Jurkat, Clone E6-1 (cell line): ENCODE results near the gene SPNS1. TPM values are rescaled to one million over a fixed set of nuclear protein-coding genes. Genes with fewer than 3 reads are reported as not detected.
"Not testable (repeated sequence)": the region's sequence is repeated elsewhere in the genome, so short reads cannot be mapped to it uniquely, and the experiment has no call there.

ENCODE experiments used
- DNase-seq: peaks from one replicate; pipeline ENCODE4 v3.0.0-alpha.2; 2011; ENCODE audit warnings: low read depth, low spot score
- H3K4me3 ChIP-seq: 2 replicates; pipeline ENCODE4 v1.5.1; 2011; ENCODE audit warnings: mild to moderate bottlenecking, low read length, control low read depth, moderate library complexity
- polyA plus RNA-seq: library from polyadenylated mRNA; unstranded; fragments of >200 nt; gene quantifications from one replicate; pipeline ENCODE4 v1.2.1, GENCODE V29; 2012; ENCODE audit warnings: missing spikeins; ENCODE audit not compliant: insufficient read length, insufficient read depth

SPNS1 gene
- 36.3 TPM for polyA plus RNA-seq

DNA sequence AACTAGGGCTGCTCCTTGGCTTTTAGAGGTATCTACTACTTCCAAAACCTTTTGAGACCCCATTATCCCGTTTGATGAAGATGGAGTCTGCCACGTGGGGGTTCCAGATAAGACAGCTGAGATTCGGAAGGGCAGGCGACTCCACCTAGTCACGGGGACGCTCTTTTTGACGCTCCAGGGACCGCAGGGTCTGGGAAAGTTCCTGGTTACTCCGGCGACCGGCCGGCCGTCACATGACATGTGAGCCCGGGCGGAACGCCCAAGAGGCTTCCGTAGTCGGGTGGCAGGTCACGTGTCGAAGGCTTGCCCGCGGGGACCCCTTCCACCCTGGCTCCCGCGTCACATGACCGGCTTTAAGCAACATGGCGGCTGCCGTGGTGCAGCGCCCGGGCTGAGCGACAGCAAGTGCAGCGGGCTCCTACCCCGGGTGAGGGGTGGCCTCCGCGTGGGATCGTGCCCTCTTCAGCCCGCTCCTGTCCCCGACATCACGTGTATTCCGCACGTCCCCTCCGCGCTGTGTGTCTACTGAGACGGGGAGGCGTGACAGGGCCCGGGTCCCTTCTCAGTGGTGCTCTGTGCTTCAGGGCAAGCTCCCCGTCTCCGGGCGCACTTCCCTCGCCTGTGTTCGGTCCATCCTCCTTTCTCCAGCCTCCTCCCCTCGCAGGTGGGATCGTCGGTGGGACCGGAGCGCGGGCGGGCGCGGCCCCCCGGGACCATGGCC lies at the start of gene SPNS1:
Gene SPNS1, plus strand, starts transcription at position 342 of the 721 bp plus-strand sequence. Its CDS starts 374 bp downstream, at position 716.
- peak within 1 kb of the TSS; percentile 97 for H3K4me3 ChIP-seq
- peak; percentile 89 for DNase-seq

GRCh38 chr16:28925386-28926228 lies 49.0 kb upstream of the SPNS1 start:
- peak; percentile 82 for DNase-seq
- peak overlapping the region; percentile 83 for H3K4me3 ChIP-seq

GRCh38 chr16:28926284-28926683 lies 48.3 kb upstream of the SPNS1 start:
- DNase-seq, H3K4me3 ChIP-seq: not testable (repeated sequence)

DNA sequence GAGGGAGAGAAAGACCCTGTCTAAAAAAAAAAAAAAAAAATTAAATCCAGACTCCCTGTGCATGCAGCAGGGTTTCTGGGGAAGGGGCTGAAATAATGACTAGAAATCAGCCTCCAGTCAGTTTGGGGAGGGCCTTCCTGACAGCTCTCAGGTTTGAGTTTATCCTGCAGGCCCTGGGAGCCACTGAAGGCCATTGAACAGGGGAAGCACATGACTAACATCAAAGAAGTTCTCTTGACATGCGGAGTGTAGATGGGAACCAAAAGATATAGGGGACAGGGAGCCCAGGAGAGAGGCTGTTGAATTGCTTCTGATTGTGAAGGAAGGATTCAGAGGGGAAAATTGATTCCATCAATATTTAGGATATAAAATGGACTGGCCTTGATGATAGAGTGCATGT lies 46.8 kb upstream of the SPNS1 start:
- no peak overlapping the region for H3K4me3 ChIP-seq
- no peak for DNase-seq

DNA sequence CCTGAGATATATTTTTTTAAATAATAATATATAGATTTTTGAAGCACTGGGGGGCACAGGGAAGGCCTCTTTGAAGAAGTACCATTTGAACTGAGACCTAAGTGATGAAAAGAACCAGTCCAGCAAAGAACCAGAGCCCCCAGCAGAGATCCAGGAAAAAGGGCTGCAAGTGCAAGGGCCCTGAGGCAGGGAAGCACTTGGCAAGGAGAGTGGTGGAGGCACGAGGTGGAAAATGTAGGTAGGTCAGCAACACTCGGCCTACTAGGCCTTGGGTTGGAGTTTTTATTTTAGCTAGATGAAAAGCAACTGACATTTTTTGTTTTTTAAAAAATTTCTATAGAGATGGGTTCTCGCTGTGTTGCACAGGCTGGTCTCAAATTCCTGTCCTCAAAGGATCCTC lies 44.4 kb upstream of the SPNS1 start:
- DNase-seq = no peak

GRCh38 chr16:28930652-28931051 lies 43.9 kb upstream of the SPNS1 start:
- no peak for DNase-seq
- no peak overlapping the region for H3K4me3 ChIP-seq

More for the DNA sequence above, 44.4 kb upstream of the SPNS1 start:
- no peak overlapping the region for H3K4me3 ChIP-seq

DNA sequence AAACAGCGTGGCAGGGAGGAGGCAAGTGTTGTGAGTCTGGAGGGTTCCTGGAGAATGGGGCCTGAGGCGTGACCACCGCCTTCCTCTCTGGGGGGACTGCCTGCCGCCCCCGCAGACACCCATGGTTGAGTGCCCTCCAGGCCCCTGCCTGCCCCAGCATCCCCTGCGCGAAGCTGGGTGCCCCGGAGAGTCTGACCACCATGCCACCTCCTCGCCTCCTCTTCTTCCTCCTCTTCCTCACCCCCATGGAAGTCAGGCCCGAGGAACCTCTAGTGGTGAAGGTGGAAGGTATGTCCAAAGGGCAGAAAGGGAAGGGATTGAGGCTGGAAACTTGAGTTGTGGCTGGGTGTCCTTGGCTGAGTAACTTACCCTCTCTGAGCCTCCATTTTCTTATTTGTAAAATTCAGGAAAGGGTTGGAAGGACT lies 42.8 kb upstream of the SPNS1 start, which contains the start of gene CD19:
Gene CD19, plus strand, starts transcription at position 171 of the 425 bp plus-strand sequence. Its CDS starts 30 bp downstream, at position 201.
- H3K4me3 ChIP-seq = no peak within 1 kb of the TSS
- DNase-seq = no peak

DNA sequence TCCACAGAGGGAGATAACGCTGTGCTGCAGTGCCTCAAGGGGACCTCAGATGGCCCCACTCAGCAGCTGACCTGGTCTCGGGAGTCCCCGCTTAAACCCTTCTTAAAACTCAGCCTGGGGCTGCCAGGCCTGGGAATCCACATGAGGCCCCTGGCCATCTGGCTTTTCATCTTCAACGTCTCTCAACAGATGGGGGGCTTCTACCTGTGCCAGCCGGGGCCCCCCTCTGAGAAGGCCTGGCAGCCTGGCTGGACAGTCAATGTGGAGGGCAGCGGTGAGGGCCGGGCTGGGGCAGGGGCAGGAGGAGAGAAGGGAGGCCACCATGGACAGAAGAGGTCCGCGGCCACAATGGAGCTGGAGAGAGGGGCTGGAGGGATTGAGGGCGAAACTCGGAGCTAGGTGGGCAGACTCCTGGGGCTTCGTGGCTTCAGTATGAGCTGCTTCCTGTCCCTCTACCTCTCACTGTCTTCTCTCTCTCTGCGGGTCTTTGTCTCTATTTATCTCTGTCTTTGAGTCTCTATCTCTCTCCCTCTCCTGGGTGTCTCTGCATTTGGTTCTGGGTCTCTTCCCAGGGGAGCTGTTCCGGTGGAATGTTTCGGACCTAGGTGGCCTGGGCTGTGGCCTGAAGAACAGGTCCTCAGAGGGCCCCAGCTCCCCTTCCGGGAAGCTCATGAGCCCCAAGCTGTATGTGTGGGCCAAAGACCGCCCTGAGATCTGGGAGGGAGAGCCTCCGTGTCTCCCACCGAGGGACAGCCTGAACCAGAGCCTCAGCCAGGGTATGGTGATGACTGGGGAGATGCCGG lies 42.0 kb upstream of the SPNS1 start:
- no peak for DNase-seq
- H3K4me3 ChIP-seq = no peak overlapping the region

DNA sequence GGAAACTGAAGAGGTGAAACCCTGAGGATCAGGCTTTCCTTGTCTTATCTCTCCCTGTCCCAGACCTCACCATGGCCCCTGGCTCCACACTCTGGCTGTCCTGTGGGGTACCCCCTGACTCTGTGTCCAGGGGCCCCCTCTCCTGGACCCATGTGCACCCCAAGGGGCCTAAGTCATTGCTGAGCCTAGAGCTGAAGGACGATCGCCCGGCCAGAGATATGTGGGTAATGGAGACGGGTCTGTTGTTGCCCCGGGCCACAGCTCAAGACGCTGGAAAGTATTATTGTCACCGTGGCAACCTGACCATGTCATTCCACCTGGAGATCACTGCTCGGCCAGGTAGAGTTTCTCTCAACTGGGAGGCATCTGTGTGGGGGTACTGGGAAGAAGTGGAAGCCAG lies 41.4 kb upstream of the SPNS1 start:
- H3K4me3 ChIP-seq = no peak overlapping the region

GRCh38 chr16:28935346-28935745 lies 39.2 kb upstream of the SPNS1 start:
- no peak for DNase-seq
- no peak overlapping the region for H3K4me3 ChIP-seq

More for the DNA sequence above, 41.4 kb upstream of the SPNS1 start:
- DNase-seq = no peak

GRCh38 chr16:28935924-28936783 lies 38.4 kb upstream of the SPNS1 start:
- peak overlapping the region; percentile 18; the same call in 1 of the 2 replicates for H3K4me3 ChIP-seq
- DNase-seq = peak; percentile 69

DNA sequence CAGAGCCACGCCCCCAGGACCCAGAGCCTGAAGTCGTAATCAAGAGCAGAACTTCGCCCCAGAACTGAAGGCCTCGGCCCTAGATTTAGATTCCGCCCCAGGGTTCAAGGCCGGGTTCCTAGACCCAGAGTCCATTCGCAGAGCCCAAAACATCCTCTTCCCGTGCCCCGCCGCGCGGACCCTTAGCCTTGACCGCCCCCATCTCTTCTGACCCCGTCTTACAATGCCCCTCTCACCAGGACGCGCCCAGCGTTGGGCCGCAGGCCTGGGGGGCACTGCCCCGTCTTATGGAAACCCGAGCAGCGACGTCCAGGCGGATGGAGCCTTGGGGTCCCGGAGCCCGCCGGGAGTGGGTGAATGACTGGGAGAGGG lies 37.8 kb upstream of the SPNS1 start:
- H3K4me3 ChIP-seq = no peak overlapping the region

GRCh38 chr16:28937222-28937876 lies 37.2 kb upstream of the SPNS1 start:
- no peak for DNase-seq
- no peak overlapping the region for H3K4me3 ChIP-seq

More for the DNA sequence above, 37.8 kb upstream of the SPNS1 start:
- DNase-seq = no peak

DNA sequence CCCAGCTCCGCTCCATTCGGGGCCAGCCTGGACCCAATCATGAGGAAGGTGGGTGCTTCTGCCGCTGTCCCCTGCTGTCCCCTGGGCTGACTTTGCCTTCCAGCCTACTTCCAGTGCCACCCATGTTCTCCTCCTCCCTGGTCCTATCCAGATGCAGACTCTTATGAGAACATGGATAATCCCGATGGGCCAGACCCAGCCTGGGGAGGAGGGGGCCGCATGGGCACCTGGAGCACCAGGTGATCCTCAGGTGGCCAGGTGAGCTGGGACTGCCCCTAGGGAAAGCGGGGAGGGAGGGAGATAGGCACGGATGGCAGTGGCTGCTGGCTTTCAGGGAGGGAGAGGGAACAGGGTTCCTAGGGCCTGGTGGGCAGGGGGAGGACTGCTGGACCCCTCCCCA lies 35.9 kb upstream of the SPNS1 start:
- no peak for DNase-seq
- no peak overlapping the region for H3K4me3 ChIP-seq

- DNase-seq, H3K4me3 ChIP-seq: not testable (repeated sequence)
Measured at GRCh38 chr16:28939825-28940224, 34.8 kb upstream of the SPNS1 start.

- DNase-seq = no peak
- no peak overlapping the region for H3K4me3 ChIP-seq
Measured at GRCh38 chr16:28943281-28943680, 31.3 kb upstream of the SPNS1 start.

DNA sequence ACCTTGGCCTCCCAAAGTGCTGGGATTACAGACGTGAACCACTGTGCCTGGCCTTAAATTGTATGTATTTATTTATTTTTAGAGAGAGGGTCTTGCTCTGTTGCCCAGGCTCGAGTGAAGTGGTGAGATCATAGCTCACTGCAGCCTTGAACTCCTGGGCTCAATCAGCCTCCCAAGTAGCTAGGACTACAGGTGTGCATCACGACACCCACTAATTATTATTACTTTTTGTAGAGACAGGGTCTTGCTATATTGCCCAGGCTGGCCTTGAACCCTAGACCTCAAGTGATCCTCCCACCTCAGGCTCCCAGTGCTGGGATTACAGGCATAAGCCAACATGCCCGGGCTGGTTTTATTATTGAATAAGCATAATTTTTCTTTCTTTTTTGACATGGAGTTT lies 27.9 kb upstream of the SPNS1 start:
- DNase-seq = no peak
- no peak overlapping the region for H3K4me3 ChIP-seq
